Measurements from ENCODE around the gene CHRM2. TPM values are rescaled to one million over a fixed set of nuclear protein-coding genes. Genes with fewer than 3 reads are reported as not detected.

The CHRM2 gene
- total and polyA plus RNA-seq, 9 donors: 0.05 to 0.69 (median 0.42) TPM; not detected in 2

GRCh38 chr7:137006293-137006692 is 137.8 kb downstream of the CHRM2 start:
- H3K36me3 ChIP-seq: no peaks in the 10 kb centered on the region
- intact Hi-C loops (cut with DNase I): no loop called here

GRCh38 chr7:137007001-137007694 is 138.7 kb downstream of the CHRM2 start:
- H3K27ac ChIP-seq: peak overlapping the region in 1 of 2 donors; percentile 59
- no peak overlapping the region for H3K4me3 ChIP-seq
- no peak for DNase-seq
- WGBS, 3 donors: 46 to 66% (median 63%) methylated on average over 3 of the region's 3 CpGs
- TF ChIP-seq POLR2A (IDR thresholded peaks at IDR 0.05): no peak
- no peak for TF ChIP-seq EP300 (IDR thresholded peaks at IDR 0.05)
- TF ChIP-seq, protein P1, sequence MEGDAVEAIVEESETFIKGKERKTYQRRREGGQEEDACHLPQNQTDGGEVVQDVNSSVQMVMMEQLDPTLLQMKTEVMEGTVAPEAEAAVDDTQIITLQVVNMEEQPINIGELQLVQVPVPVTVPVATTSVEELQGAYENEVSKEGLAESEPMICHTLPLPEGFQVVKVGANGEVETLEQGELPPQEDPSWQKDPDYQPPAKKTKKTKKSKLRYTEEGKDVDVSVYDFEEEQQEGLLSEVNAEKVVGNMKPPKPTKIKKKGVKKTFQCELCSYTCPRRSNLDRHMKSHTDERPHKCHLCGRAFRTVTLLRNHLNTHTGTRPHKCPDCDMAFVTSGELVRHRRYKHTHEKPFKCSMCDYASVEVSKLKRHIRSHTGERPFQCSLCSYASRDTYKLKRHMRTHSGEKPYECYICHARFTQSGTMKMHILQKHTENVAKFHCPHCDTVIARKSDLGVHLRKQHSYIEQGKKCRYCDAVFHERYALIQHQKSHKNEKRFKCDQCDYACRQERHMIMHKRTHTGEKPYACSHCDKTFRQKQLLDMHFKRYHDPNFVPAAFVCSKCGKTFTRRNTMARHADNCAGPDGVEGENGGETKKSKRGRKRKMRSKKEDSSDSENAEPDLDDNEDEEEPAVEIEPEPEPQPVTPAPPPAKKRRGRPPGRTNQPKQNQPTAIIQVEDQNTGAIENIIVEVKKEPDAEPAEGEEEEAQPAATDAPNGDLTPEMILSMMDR (IDR thresholded peaks at IDR 0.05): no peak
- no peaks in the 10 kb centered on the region for H3K36me3 ChIP-seq
- intact Hi-C loops (cut with DNase I): no loop called here
- peaks cover 2% of the 10 kb centered on the region for H3K4me1 ChIP-seq (ENCODE audit: insufficient read depth)
- no peaks in the 10 kb centered on the region for H3K27me3 ChIP-seq
- no peaks in the 10 kb centered on the region for H3K9me3 ChIP-seq

More at GRCh38 chr7:137006293-137006692, 137.8 kb downstream of the CHRM2 start:
- no peaks in the 10 kb centered on the region for H3K27me3 ChIP-seq
- peak overlapping the region in 1 of 2 donors; percentile 59 for H3K27ac ChIP-seq
- TF ChIP-seq POLR2A (IDR thresholded peaks at IDR 0.05): no peak
- no peak for TF ChIP-seq EP300 (IDR thresholded peaks at IDR 0.05)
- TF ChIP-seq, protein P1 (IDR thresholded peaks at IDR 0.05): no peak
- H3K9me3 ChIP-seq: no peaks in the 10 kb centered on the region
- peaks cover 2% of the 10 kb centered on the region for H3K4me1 ChIP-seq (ENCODE audit: insufficient read depth)
- WGBS, 3 donors: 15 to 21% (median 15%) methylated on average over 1 of the region's 1 CpG
- peak in 3 of 5 donors; percentile 28 to 33 (median 31) for DNase-seq
- no peak overlapping the region for H3K4me3 ChIP-seq

DNA sequence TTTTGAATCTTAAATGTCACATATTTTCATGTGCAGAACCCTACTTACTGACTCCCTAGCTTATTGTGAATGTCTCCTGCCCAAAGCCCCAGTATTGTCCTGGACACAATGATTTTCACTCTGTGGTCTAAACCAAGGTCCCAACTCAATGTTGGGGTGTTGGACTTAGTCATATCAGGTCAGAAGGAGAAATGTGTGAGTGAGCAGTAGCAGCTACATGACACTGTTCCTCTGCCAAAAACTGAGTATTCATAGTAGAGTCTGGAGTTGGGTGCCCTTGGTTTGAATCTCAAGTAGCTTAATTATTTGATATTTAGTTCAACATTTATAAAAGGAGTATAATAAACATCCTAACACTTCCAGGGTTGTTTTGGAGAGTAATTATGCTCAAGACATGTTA is 141.0 kb downstream of the CHRM2 start:
- intact Hi-C loops (cut with DNase I): no loop called here
- no peaks in the 10 kb centered on the region for H3K27me3 ChIP-seq
- H3K9me3 ChIP-seq: no peaks in the 10 kb centered on the region
- H3K36me3 ChIP-seq: no peaks in the 10 kb centered on the region
- H3K27ac ChIP-seq: no peak overlapping the region
- DNase-seq: no peak
- TF ChIP-seq POLR2A (IDR thresholded peaks at IDR 0.05) (no peak), EP300 (IDR thresholded peaks at IDR 0.05) (no peak)
- TF ChIP-seq, protein P1 (IDR thresholded peaks at IDR 0.05): no peak
- H3K4me3 ChIP-seq: no peak overlapping the region
- H3K4me1 ChIP-seq (ENCODE audit: insufficient read depth): peaks cover 2% of the 10 kb centered on the region

GRCh38 chr7:137015015-137015414 is 146.6 kb downstream of the CHRM2 start:
- no peak overlapping the region for H3K27ac ChIP-seq
- H3K27me3 ChIP-seq: no peaks in the 10 kb centered on the region
- no peaks in the 10 kb centered on the region for H3K9me3 ChIP-seq
- DNase-seq: no peak
- no peak for TF ChIP-seq POLR2A (IDR thresholded peaks at IDR 0.05)
- no peak for TF ChIP-seq EP300 (IDR thresholded peaks at IDR 0.05)
- TF ChIP-seq, protein P1 (IDR thresholded peaks at IDR 0.05): no peak
- WGBS, 3 donors: 95 to 98% (median 97%) methylated on average over 3 of the region's 3 CpGs
- no peaks in the 10 kb centered on the region for H3K36me3 ChIP-seq
- intact Hi-C loops (cut with DNase I): no loop called here
- no peak overlapping the region for H3K4me3 ChIP-seq
- no peaks in the 10 kb centered on the region for H3K4me1 ChIP-seq (ENCODE audit: insufficient read depth)
